WERI-Rb-1 (cell line): ENCODE measurements around the gene UBE2G1.
"Not testable (repeated sequence)": the region's sequence is repeated elsewhere in the genome, so short reads cannot be mapped to it uniquely, and the experiment has no call there.

Experiments
- DNase-seq: peaks from one replicate; pipeline ENCODE4 v3.0.0-alpha.2; 2020
- H3K27ac ChIP-seq: fragments of 250-450 bp; sonication (Bioruptor Pico); 2 replicates; pipeline ENCODE4 v1.5.1; 2020; ENCODE audit warnings: mild to moderate bottlenecking, moderate library complexity
- H3K27me3 ChIP-seq: fragments of 250-450 bp; sonication (Bioruptor Pico); 2 replicates; pipeline ENCODE4 v1.5.1; 2021; ENCODE audit warnings: mild to moderate bottlenecking, low read depth, moderate library complexity; ENCODE audit not compliant: insufficient read depth, severe bottlenecking
- H3K36me3 ChIP-seq: fragments of 250-450 bp; sonication (Bioruptor Pico); 2 replicates; pipeline ENCODE4 v1.5.1; 2020; ENCODE audit warnings: mild to moderate bottlenecking, moderate library complexity
- H3K4me3 ChIP-seq: 2 replicates; pipeline ENCODE4 v1.5.1; 2011; ENCODE audit warnings: low read depth, mild to moderate bottlenecking, control low read depth, low read length
- H3K9me3 ChIP-seq: fragments of 250-450 bp; sonication (Bioruptor Pico); 2 replicates; pipeline ENCODE4 v1.5.1; 2021; ENCODE audit warnings: mild to moderate bottlenecking, moderate library complexity; ENCODE audit not compliant: severe bottlenecking
- CTCF ChIP-seq: IDR thresholded peaks from 2 replicates; pipeline ENCODE4 v1.5.1; 2011; ENCODE audit warnings: low read depth, mild to moderate bottlenecking, control low read depth, inconsistent platforms, low read length

UBE2G1 gene

GRCh38 chr17:4358154-4358553 lies 8.3 kb downstream of the UBE2G1 start:
- H3K4me3 ChIP-seq, result no peak overlapping the region
- H3K36me3 ChIP-seq, result peaks cover 21% of the 10 kb centered on the region
- no peak overlapping the region for H3K27ac ChIP-seq
- H3K27me3 ChIP-seq, result no peaks in the 10 kb centered on the region
- no peaks in the 10 kb centered on the region for H3K9me3 ChIP-seq
- no peak for TF ChIP-seq CTCF
- no peak for DNase-seq

- Histone ChIP-seq H3K9me3 (no peaks in the 10 kb centered on the region), H3K4me3 (no peak overlapping the region), H3K27ac (no peak overlapping the region), H3K36me3 (peaks cover 18% of the 10 kb centered on the region), H3K27me3 (no peaks in the 10 kb centered on the region)
- DNase-seq, result no peak
- TF ChIP-seq CTCF, result no peak
These were observed 8.8 kb downstream of the UBE2G1 start for GRCh38 chr17:4357671-4358070.

GRCh38 chr17:4357030-4357628 lies 9.3 kb downstream of the UBE2G1 start:
- Histone ChIP-seq H3K9me3 (no peaks in the 10 kb centered on the region), H3K27ac (no peak overlapping the region), H3K27me3 (no peaks in the 10 kb centered on the region), H3K4me3 (no peak overlapping the region), H3K36me3 (peaks cover 13% of the 10 kb centered on the region; the same call in 1 of the 2 replicates)
- TF ChIP-seq CTCF, result no peak
- DNase-seq, result no peak

GRCh38 chr17:4354862-4355514 lies 11.5 kb downstream of the UBE2G1 start:
- Histone ChIP-seq H3K27ac (no peak overlapping the region), H3K9me3 (no peaks in the 10 kb centered on the region), H3K27me3 (no peaks in the 10 kb centered on the region), H3K36me3 (peaks cover 4% of the 10 kb centered on the region; the same call in 1 of the 2 replicates), H3K4me3 (no peak overlapping the region)
- no peak for TF ChIP-seq CTCF
- DNase-seq, result peak; percentile 66

- no peak for DNase-seq
- no peaks in the 10 kb centered on the region for H3K9me3 ChIP-seq
- H3K36me3 ChIP-seq, result peaks cover 3% of the 10 kb centered on the region; the same call in 1 of the 2 replicates
- TF ChIP-seq CTCF, result no peak
- H3K27ac ChIP-seq, result no peak overlapping the region
- H3K4me3 ChIP-seq, result no peak overlapping the region
- no peaks in the 10 kb centered on the region for H3K27me3 ChIP-seq
These were observed 12.3 kb downstream of the UBE2G1 start for GRCh38 chr17:4354206-4354605.

GRCh38 chr17:4350214-4350613 lies 16.3 kb downstream of the UBE2G1 start:
- H3K27ac ChIP-seq, DNase-seq, H3K9me3 ChIP-seq, H3K4me3 ChIP-seq, H3K27me3 ChIP-seq, H3K36me3 ChIP-seq: not testable (repeated sequence)
